COLO668 (cell line): Measurements from ENCODE around the gene CDK14.

Experiments
- DNase-seq: peaks from one replicate; lab custom pipeline; 2025; ENCODE audit not compliant: unreplicated experiment; lab: John Stamatoyannopoulos, UW

The CDK14 gene

GRCh38 chr7:91180746-91181145 lies 584.6 kb downstream of the CDK14 start:
- no peak for DNase-seq

GRCh38 chr7:91181949-91182348 lies 585.8 kb downstream of the CDK14 start:
- no peak for DNase-seq

DNA sequence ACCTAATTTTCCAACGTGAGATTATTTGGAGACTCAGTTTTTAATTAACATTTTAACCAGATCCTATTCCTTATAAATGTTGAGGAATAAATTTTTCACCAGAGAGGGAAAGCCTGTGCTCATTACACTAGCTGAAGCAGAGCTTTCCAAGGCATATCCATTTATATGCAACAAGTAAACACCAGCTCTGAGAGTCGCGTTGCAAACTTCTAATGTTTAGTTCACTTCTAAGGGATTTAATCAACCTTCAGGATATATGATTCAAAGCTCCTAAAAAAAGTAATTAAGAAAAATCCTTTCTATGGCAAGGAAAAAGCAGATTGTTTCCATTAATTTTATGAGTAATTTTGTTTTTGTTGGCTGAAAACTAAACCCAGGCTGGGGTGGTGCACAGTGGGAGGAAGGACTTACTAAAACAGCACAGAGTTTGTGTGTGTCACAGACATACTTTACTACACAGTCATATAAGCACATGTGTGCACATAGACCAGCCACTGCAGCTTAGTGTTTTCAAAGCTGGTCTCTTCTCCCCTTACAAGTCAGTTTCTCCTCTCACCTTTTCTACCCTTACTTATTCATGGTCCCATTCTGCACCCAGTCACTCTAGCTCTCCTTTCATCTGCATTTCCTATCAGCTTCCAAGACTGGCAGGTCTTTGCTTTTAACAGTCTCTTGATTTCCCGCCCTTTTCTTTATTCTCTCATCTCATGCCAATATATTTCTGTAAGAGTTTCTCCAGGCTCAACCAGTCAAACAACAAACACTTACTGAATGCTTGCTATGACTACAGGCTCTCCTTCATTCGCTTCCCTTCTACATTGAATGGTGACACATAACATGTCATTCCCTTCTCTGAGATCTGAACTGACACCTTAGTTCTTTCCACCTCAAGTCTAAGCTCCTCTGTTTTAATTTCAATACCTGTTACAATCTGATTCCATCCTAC lies 587.0 kb downstream of the CDK14 start:
- no peak for DNase-seq

DNA sequence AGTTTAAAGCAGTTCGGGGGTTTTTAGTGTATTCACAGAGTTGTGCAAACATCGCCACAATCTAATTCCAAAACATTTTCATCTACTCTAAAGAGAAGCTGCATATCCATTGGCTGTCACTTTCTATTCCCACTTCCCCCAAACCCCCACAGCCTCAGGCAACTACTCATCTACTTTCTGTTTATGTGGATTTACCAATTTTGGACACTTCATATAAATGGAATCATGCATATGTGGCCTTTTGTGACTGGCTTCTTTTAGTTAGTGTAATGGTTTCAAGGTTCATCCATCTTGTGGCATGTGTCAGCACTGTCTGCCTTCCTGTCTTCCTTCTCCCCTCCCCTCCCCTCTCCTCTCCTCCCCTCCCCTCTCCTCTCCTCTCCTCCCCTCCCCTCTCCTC lies 589.6 kb downstream of the CDK14 start:
- DNase-seq: no peak

GRCh38 chr7:91187061-91187460 lies 590.9 kb downstream of the CDK14 start:
- DNase-seq: no peak

DNA sequence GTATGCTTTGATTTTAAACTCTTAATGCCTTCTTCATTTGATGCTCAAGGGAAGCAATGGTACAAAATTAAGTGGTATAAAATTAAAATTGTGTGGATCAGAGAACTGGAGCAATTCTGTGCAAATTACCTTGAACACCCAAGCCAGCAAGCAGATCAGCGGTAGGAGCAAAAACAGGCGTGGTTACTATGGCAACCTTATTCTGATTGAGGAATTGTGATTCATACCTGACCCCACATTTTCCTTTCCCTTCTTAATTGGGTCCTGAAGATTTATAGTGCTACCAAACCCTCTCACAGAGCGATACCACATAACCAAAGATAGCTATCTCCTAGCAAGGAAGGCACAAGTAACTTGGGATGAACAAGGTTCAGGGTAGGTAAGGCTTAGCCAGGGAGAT lies 595.6 kb downstream of the CDK14 start:
- no peak for DNase-seq

DNA sequence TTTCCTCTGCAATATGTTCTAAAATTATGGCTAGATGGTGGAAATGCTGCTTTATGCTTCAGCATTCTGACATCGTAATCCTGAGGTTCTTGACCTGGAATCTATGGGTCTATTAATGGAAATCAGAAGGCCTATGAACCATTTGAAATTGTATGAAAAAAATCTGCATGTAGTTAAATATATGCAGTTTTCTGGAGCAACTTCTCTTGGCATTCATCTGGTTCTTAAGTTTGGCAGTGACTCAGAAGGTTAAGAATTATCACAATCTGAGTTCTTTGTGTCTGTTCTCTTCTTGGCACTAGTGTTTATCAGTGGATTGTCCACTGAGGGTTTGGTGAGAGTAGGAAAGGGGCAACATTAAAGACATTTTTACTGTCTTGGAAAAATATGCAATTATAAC lies 597.0 kb downstream of the CDK14 start:
- DNase-seq: no peak

- DNase-seq: no peak
Measured at GRCh38 chr7:91194841-91195240, 598.7 kb downstream of the CDK14 start.

- no peak for DNase-seq
Measured at GRCh38 chr7:91196058-91196457, 599.9 kb downstream of the CDK14 start.

- no peak for DNase-seq
Measured at GRCh38 chr7:91198371-91198770, 602.2 kb downstream of the CDK14 start.

GRCh38 chr7:91199601-91200000 lies 603.5 kb downstream of the CDK14 start:
- DNase-seq: no peak

DNA sequence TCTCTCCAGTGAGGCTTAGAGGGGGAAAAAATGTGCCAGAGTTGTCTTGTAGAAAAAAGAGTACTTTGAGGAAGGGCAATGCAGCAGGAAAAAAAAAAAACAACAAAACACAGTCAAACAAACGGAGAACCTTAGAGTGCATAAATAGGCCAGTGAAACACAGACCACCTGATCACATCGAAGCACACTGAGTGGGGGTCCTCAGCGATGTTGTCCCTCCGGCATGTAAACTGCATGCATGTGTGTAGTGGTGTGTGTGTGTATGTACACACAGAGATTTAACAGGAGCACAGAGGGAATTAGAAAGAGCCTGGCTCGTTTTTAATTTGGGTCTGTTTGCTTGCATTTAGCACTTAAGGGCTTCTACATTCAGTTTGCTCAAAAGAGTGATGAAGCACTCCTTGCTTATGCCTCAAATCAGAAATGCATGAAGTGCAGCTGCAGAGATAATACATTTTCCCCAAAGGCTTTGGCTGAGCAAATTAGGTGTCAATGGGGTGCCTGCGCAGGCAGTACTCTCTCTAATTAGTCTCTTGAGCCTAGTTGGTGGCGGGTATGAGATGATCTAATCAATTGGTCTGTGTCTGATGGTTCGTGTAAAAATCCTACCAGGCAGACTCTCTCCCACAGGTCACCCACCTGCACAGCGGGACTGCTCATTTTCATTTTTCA lies 605.5 kb downstream of the CDK14 start:
- no peak for DNase-seq

DNA sequence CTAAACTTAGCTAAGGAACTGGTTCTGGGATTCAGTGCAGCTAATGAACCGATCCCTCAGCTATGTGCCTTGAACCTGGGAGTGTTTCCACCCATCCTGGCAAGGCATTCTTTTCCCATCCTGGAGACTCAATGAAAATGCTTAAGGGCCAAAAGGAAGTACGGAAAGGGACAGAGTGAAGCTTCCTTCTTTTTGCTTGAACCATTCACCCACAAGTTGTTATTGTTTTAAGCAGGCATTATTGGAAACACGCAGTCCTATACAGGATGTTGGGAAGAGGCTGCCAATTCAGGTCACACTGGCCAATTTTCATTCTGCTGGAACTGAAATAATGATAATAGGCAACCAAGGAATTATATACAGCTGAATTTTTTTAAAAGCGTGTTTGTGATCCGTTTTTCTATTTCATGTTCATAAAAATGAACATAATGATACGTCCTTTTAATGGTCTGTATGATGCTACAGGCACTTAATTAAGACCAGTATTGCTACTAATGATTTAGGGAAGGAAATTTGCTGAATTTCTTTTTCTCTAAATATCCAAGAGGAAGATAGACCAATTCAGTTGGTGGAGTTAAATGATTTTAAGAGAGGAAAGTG lies 610.3 kb downstream of the CDK14 start:
- no peak for DNase-seq

DNA sequence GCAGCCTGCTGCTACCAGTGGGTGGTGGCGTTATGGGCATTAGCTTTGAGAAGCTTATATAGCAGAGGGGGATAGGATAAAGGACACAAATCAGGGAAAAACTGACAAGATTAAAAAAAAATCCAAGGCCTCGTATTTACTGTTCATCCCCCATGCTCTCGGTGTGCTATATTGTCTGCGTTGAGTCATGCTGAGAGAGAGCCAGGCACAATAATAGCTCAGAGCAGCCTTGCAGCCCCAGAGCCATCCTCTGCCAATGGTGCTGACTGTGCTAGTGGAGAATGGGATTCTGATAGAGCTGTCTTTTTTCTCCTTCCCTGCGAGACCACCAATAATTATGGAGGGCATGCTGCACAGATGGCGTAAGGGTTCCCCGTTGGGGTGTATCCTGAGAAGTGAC lies 616.5 kb downstream of the CDK14 start:
- no peak for DNase-seq

- DNase-seq: no peak
Measured at GRCh38 chr7:91226411-91226810, 630.3 kb downstream of the CDK14 start.

DNA sequence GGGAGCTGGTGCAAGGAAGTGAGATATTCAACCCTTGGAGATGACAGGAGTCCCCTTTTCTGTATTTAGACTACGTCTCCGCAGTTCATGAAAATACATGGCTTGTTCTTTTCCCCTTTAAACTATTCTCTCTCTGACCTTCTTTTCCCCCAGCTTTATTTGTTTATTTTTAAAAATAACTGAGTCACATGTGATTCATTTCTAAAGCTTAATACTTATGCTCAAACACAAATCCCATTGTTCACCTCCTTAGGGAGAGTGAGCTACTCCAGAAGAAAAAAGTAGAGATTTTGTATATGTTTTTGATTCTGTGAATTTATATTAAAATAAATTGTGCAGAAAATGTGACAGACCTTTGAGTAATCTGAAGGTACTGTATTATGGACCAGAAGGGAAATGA lies 632.2 kb downstream of the CDK14 start:
- no peak for DNase-seq

DNA sequence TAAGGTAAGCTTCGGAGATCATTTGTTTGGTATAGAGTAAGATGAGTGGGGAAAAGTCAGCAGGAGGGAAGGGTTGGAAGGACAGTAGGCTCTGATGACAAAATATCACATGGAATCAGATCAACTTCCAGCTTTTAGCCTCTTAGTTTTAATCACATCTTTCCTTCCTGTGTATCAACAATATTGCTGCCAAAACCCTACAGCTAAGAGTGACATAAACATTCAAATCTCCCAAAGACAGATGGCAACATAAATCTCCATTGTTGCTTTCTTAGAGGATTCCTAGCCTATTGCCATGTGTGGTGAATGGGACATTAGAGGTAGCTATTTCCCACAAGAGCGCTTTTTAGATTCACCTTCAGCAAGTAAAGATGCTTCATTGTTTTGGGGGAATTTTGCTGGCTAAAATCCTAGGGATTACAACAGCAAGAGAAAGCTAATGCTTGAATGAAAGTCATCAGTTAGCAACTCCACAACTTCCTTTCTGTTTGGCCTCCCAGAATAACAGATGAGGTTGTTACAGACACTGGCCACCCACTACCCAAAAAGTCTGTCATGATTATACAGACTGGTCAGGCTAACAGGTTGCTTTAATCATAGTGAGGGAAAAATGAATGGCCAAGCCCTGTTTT lies 632.9 kb downstream of the CDK14 start:
- DNase-seq: no peak

DNA sequence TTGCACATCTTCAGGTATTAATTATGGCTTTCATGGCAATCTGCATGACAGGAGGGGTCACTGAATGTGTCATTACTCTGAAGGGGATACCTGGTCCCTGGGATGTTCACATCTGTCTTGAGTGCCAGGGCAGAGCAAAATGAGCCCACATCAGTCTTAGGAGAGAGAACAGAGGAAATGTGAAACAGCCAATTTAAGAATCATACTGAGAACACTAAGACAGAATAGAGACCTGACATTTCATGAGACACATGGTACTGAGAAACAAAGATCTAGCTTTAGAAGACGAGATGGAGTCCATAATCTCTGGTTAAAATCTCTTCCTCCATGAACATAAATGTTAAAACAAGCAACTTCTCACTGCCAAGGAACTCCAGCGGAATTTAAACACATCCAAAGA lies 634.0 kb downstream of the CDK14 start:
- no peak for DNase-seq

DNA sequence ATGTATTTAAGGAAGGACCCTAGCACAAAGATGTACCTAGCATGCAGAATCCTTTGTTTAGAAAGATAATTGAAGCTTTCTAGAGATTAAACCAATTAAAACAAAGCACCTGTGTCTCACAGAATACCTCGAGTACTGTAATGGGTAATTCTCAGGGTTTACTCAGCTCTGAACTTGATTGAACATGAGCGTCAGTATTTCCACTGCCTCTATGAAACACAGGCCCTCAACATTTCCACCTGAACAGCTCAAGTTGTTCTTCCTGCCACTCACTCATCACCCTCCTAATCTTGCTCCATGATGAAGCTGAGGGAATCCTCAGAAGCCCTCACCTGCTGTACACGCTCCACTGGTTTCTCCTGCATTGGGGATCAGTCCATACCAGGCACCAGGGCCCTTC lies 634.4 kb downstream of the CDK14 start:
- no peak for DNase-seq

- no peak for DNase-seq
Measured at GRCh38 chr7:91233212-91233611, 637.1 kb downstream of the CDK14 start.

- no peak for DNase-seq
Measured at GRCh38 chr7:91235211-91235832, 639.2 kb downstream of the CDK14 start.
